H1 (cell line): ENCODE measurements around the gene ZNF385B. TPM values are rescaled to one million over a fixed set of nuclear protein-coding genes. Genes with fewer than 3 reads are reported as not detected.

Source experiments
- CTCF ChIA-PET: fragments of 300-600 bp; sonication (Branson Sonifier 250); formaldehyde crosslinking; loops from one replicate; lab custom pipeline; 2021; ENCODE audit not compliant: partially characterized antibody; lab: Charles Lee
- POLR2A ChIA-PET: fragments of 300-600 bp; sonication (Branson Sonifier 250); formaldehyde crosslinking; loops from one replicate; lab custom pipeline; 2021; ENCODE audit warnings: inconsistent platforms; ENCODE audit not compliant: partially characterized antibody; lab: Charles Lee
- DNase-seq, 2 experiments: peaks; one replicate each; pipeline versions ENCODE4 v3.0.0 to v3.0.0-alpha.2; 2010 to 2022; ENCODE audit warnings: low spot score in 2 of 2, low read depth in 1 of 2, mixed read lengths in 1 of 2
- FAIRE-seq: peaks from 2 replicates; lab custom pipeline; 2011; peaks lifted over from hg19 to GRCh38; lab: Jason Lieb, UNC
- H2AFZ ChIP-seq: 2 replicates; pipeline ENCODE4 v1.8.1; 2012; ENCODE audit warnings: low read length, inconsistent platforms
- H2AK5ac ChIP-seq: 2 replicates; pipeline ENCODE4 v1.6.1; 2013; ENCODE audit warnings: low read depth, low read length
- H2BK120ac ChIP-seq: replicated peaks from 2 replicates; pipeline ENCODE3; 2013; ENCODE audit warnings: low read depth, low read length, inconsistent platforms
- H2BK12ac ChIP-seq: 2 replicates; pipeline ENCODE4 v1.6.1; 2013; ENCODE audit warnings: low read depth, low read length
- H2BK15ac ChIP-seq: 2 replicates; pipeline ENCODE4 v1.6.1; 2013; ENCODE audit warnings: low read length
- H2BK20ac ChIP-seq: 2 replicates; pipeline ENCODE4 v1.6.1; 2013; ENCODE audit warnings: low read length
- H2BK5ac ChIP-seq: 2 replicates; pipeline ENCODE4 v1.6.1; 2013; ENCODE audit warnings: low read depth, low read length
- H3K14ac ChIP-seq: 2 replicates; pipeline ENCODE4 v1.6.1; 2013; ENCODE audit warnings: inconsistent platforms; ENCODE audit not compliant: insufficient read length
- H3K18ac ChIP-seq: 2 replicates; pipeline ENCODE4 v1.6.1; 2013; ENCODE audit warnings: low read length; ENCODE audit errors: extremely low read depth
- H3K23ac ChIP-seq: 2 replicates; pipeline ENCODE4 v1.6.1; 2013; ENCODE audit warnings: inconsistent platforms; ENCODE audit not compliant: insufficient read length
- H3K23me2 ChIP-seq: 2 replicates; pipeline ENCODE4 v1.6.1; 2013; ENCODE audit warnings: low read depth, low read length
- H3K27ac ChIP-seq: 2 replicates; pipeline ENCODE4 v1.6.1; 2011; ENCODE audit warnings: low read depth, low read length, inconsistent platforms
- H3K27me3 ChIP-seq, 4 experiments: replicated peaks in 1 of 4; 1 replicate in 1 of 4; 2 replicates in 3 of 4; pipeline versions ENCODE4 v1.6.1 to v1.8.1; 2011 to 2013; ENCODE audit warnings: low read length in 3 of 4, mild to moderate bottlenecking in 3 of 4, inconsistent platforms in 2 of 4, mixed read lengths in 2 of 4, moderate library complexity in 1 of 4; ENCODE audit not compliant: control insufficient read depth in 3 of 4, insufficient read depth in 3 of 4; ENCODE audit errors: extremely low read depth in 1 of 4
- H3K36me3 ChIP-seq, 4 experiments: 2 replicates each; pipeline versions ENCODE4 v1.6.1 to v1.8.1; 2011 to 2013; ENCODE audit warnings: mild to moderate bottlenecking in 4 of 4, low read length in 3 of 4, moderate library complexity in 2 of 4, control low read depth in 1 of 4, inconsistent platforms in 1 of 4; ENCODE audit not compliant: insufficient read depth in 4 of 4, control insufficient read depth in 2 of 4
- H3K4ac ChIP-seq: replicated peaks from 2 replicates; pipeline ENCODE3; 2013; ENCODE audit warnings: low read length, low read depth, mixed read lengths, inconsistent platforms; ENCODE audit not compliant: insufficient read length
- H3K4me1 ChIP-seq, 4 experiments: replicated peaks in 1 of 4; 1 replicate in 1 of 4; 2 replicates in 3 of 4; pipeline versions ENCODE4 v1.6.1 to v1.8.1; 2011 to 2013; ENCODE audit warnings: low read length in 3 of 4, inconsistent platforms in 2 of 4, mixed read lengths in 1 of 4; ENCODE audit not compliant: insufficient read depth in 4 of 4, control insufficient read depth in 3 of 4
- H3K4me2 ChIP-seq, 2 experiments: 2 replicates each; pipeline versions ENCODE4 v1.6.1 to v1.8.1; 2011 to 2013; ENCODE audit warnings: low read depth in 2 of 2, low read length in 2 of 2, control low read depth in 1 of 2, inconsistent platforms in 1 of 2, mild to moderate bottlenecking in 1 of 2; ENCODE audit not compliant: insufficient read depth in 1 of 2
- H3K4me3 ChIP-seq, 4 experiments: fragments of 200-600, 300-600 bp in 1 of 4; sonication (generic), shearing (Covaris generic), sonication (Bioruptor Twin) in 1 of 4; 2 replicates each; pipeline versions ENCODE4 v1.5.1 to v1.8.1; 2011 to 2016; ENCODE audit warnings: low read length in 4 of 4, low read depth in 3 of 4, control low read depth in 2 of 4, inconsistent platforms in 2 of 4, mild to moderate bottlenecking in 2 of 4, mixed read lengths in 1 of 4, moderate library complexity in 1 of 4; ENCODE audit not compliant: insufficient read depth in 2 of 4; ENCODE audit errors: extremely low read depth in 1 of 4
- H3K56ac ChIP-seq: replicated peaks from 2 replicates; pipeline ENCODE3; 2013; ENCODE audit warnings: low read depth, mild to moderate bottlenecking, mixed read lengths, low read length, inconsistent platforms; ENCODE audit not compliant: insufficient read length
- H3K79me1 ChIP-seq: 2 replicates; pipeline ENCODE4 v1.6.1; 2013; ENCODE audit warnings: low read depth, low read length, control low read depth
- H3K79me2 ChIP-seq, 2 experiments: 2 replicates each; pipeline versions ENCODE4 v1.6.1 to v1.8.1; 2012 to 2013; ENCODE audit warnings: low read length in 2 of 2, mild to moderate bottlenecking in 2 of 2, inconsistent platforms in 1 of 2; ENCODE audit not compliant: insufficient read depth in 2 of 2, control insufficient read depth in 1 of 2
- H3K9ac ChIP-seq, 4 experiments: replicated peaks in 1 of 4; 1 replicate in 1 of 4; 2 replicates in 3 of 4; pipeline versions ENCODE4 v1.6.1 to v1.8.1; 2011 to 2013; ENCODE audit warnings: low read depth in 3 of 4, low read length in 3 of 4, control low read depth in 2 of 4, mild to moderate bottlenecking in 2 of 4, moderate library complexity in 2 of 4, inconsistent platforms in 1 of 4; ENCODE audit errors: extremely low read depth in 1 of 4
- H3K9me3 ChIP-seq, 2 experiments: 2 replicates each; pipeline versions ENCODE4 v1.6.1 to v1.8.1; 2012 to 2013; ENCODE audit warnings: mild to moderate bottlenecking in 2 of 2, moderate library complexity in 2 of 2, control low read depth in 1 of 2, inconsistent platforms in 1 of 2, low read depth in 1 of 2, low read length in 1 of 2, mixed read lengths in 1 of 2; ENCODE audit not compliant: insufficient read depth in 2 of 2
- H4K20me1 ChIP-seq, 2 experiments: replicated peaks in 1 of 2; 2 replicates each; pipeline versions ENCODE3 to v1.8.1; 2011 to 2013; ENCODE audit warnings: inconsistent platforms in 2 of 2, low read length in 2 of 2, mild to moderate bottlenecking in 1 of 2; ENCODE audit not compliant: insufficient read depth in 2 of 2, control insufficient read depth in 1 of 2
- H4K5ac ChIP-seq: 2 replicates; pipeline ENCODE4 v1.6.1; 2013; ENCODE audit warnings: low read length, low read depth, mixed read lengths, inconsistent platforms; ENCODE audit not compliant: insufficient read length
- H4K8ac ChIP-seq: 2 replicates; pipeline ENCODE4 v1.8.0; 2013; ENCODE audit warnings: mild to moderate bottlenecking, moderate library complexity, low read length, inconsistent platforms; ENCODE audit not compliant: insufficient read depth; ENCODE audit errors: extremely low read depth
- H4K91ac ChIP-seq: replicated peaks from 2 replicates; pipeline ENCODE3; 2013; ENCODE audit warnings: low read length, mixed read lengths, inconsistent platforms; ENCODE audit not compliant: insufficient read length
- ASH2L ChIP-seq: fragments of 200-600, 300-600 bp; sonication (generic); IDR thresholded peaks from one replicate; pipeline ENCODE4 v1.7.1; 2017; ENCODE audit warnings: low read length
- FOSL1 ChIP-seq: IDR thresholded peaks from 2 replicates; pipeline ENCODE4 v1.6.1; 2011; ENCODE audit warnings: mild to moderate bottlenecking, low read depth, low read length, moderate library complexity; ENCODE audit not compliant: insufficient read depth
- HDAC2 ChIP-seq, 2 experiments: fragments of 300-600 bp in 1 of 2; sonication (generic) in 1 of 2; IDR thresholded peaks; 2 replicates each; pipeline ENCODE4 v1.6.1; 2011 to 2012; ENCODE audit warnings: low read depth in 2 of 2, low read length in 2 of 2, mild to moderate bottlenecking in 2 of 2, moderate library complexity in 2 of 2, borderline replicate concordance in 1 of 2, inconsistent platforms in 1 of 2
- JUN ChIP-seq: IDR thresholded peaks from 2 replicates; pipeline ENCODE4 v1.6.1; 2011; ENCODE audit warnings: low read depth, mild to moderate bottlenecking, improper control_type of control experiment, low read length
- KDM1A ChIP-seq: fragments of 200-600, 300-600 bp; sonication (generic); IDR thresholded peaks from 2 replicates; pipeline ENCODE4 v1.7.1; 2016; ENCODE audit warnings: mild to moderate bottlenecking, low read length, borderline replicate concordance
- MAFK ChIP-seq: IDR thresholded peaks from 2 replicates; pipeline ENCODE4 v1.6.1; 2012; ENCODE audit warnings: low read depth, mild to moderate bottlenecking, improper control_type of control experiment, low read length
- SAP30 ChIP-seq: fragments of 300-600 bp; sonication (generic); IDR thresholded peaks from 2 replicates; pipeline ENCODE4 v1.7.1; 2012; ENCODE audit warnings: low read length, moderate library complexity, mild to moderate bottlenecking, inconsistent platforms; ENCODE audit not compliant: insufficient read depth, insufficient replicate concordance
- SIN3A ChIP-seq, 2 experiments: IDR thresholded peaks in 1 of 2; conservative IDR thresholded peaks in 1 of 2; 2 replicates each; pipeline ENCODE4 v1.6.1; 2011 to 2012; ENCODE audit warnings: low read length in 2 of 2, improper control_type of control experiment in 1 of 2, low read depth in 1 of 2, mild to moderate bottlenecking in 1 of 2
- SP2 ChIP-seq: IDR thresholded peaks from 2 replicates; pipeline ENCODE4 v1.6.1; 2012; ENCODE audit warnings: mild to moderate bottlenecking, low read length, inconsistent platforms
- SUZ12 ChIP-seq: fragments of 200-600 bp; sonication (generic); IDR thresholded peaks from 2 replicates; pipeline ENCODE4 v1.6.1; 2012; ENCODE audit warnings: mild to moderate bottlenecking, inconsistent platforms, low read length, moderate library complexity, mixed read lengths
- ZNF274 ChIP-seq: IDR thresholded peaks from 2 replicates; pipeline ENCODE4 v1.7.0; 2012; ENCODE audit warnings: low read length, borderline replicate concordance; ENCODE audit errors: extremely low read depth
- WGBS, 2 experiments: shearing (Covaris generic) in 1 of 2; methylation state at CpG; one replicate each; pipeline versions ENCODE4 v1.1.6 to v1.1.7; 2013 to 2015; ENCODE audit warnings: low lambda C conversion rate in 2 of 2, mixed read lengths in 2 of 2, inconsistent platforms in 1 of 2, low coverage in 1 of 2, missing lambda C conversion rate in 1 of 2; ENCODE audit not compliant: insufficient replicate concordance in 2 of 2, insufficient coverage in 1 of 2, insufficient read length in 1 of 2; ENCODE audit errors: extremely low coverage in 1 of 2, missing lambda C conversion rate in 1 of 2; 5-methylcytosine and 5-hydroxymethylcytosine counted together
- polyA plus RNA-seq, 7 experiments: library from polyadenylated mRNA; depleted of rRNA in 3 of 7; stranded (reverse) in 5 of 7; unstranded in 2 of 7; fragments of >200 nt in 5 of 7; fragments of 200-250 nt in 2 of 7; gene quantifications; 1 replicate in 5 of 7; 2 replicates in 1 of 7; 4 replicates in 1 of 7; pipeline versions ENCODE4 v1.2.1 to v1.2.3, GENCODE V29; 2011 to 2013; ENCODE audit warnings: missing spikeins in 2 of 7, mixed read lengths in 2 of 7
- total RNA-seq: library from RNA; stranded (reverse); fragmentation: NEBNext Ultra II Directional; extraction: Animal tissue kit (Norgen Biotek cat#: 25700); gene quantifications from 2 replicates; pipeline ENCODE4 v1.2.1, GENCODE V29; 2021
- TF ChIP-seq, protein P1 (sequence below): IDR thresholded peaks from 2 replicates; pipeline ENCODE4 v1.6.1; 2011; ENCODE audit warnings: low read length, improper control_type of control experiment

Gene ZNF385B
- total and polyA plus RNA-seq, 2 of the 8 experiments (the other 6 are each of a cell fraction or from before 2014, with no cell fraction given) = 1.1 to 3.7 TPM

DNA sequence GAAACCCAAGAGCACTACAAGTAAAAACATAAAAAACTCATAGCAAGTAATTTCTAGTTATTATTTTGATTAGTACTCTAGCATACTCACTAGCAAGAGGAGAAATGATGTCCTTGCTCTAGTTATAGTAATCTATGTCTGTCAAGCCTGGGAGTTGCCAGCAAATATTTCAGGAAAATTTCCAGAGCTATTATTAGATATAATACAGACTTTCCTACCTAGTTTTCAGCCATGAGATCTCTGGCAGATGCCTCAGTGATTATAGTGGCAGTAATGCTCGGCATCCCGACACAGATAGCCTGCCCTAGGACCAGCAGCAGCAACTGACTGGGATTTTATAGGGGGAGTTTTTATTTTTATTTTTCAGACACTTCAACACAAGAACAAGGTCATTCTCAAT, 224.4 kb downstream of the ZNF385B start:
- Histone ChIP-seq H2AK5ac (no peak overlapping the region), H4K5ac (no peak overlapping the region), H4K91ac (no peak overlapping the region), H4K8ac (no peak overlapping the region), H3K27ac (no peak overlapping the region), H3K23ac (no peak overlapping the region), H3K9me3 (no peaks in the 10 kb centered on the region), H3K79me2 (no peaks in the 10 kb centered on the region), H4K20me1 (no peaks in the 10 kb centered on the region), H2BK15ac (no peak overlapping the region), H2AFZ (no peak overlapping the region), H3K4me1 (no peaks in the 10 kb centered on the region), H3K36me3 (no peaks in the 10 kb centered on the region), H3K4me3 (no peak overlapping the region), H2BK12ac (no peak overlapping the region), H3K79me1 (no peaks in the 10 kb centered on the region), H3K4me2 (no peak overlapping the region), H3K4ac (no peak overlapping the region), H3K18ac (no peak overlapping the region), H3K14ac (no peak overlapping the region), H3K56ac (no peak overlapping the region), H3K9ac (no peak overlapping the region), H3K27me3 (no peaks in the 10 kb centered on the region), H2BK20ac (no peak overlapping the region), H2BK120ac (no peak overlapping the region), H2BK5ac (no peak overlapping the region), H3K23me2 (no peaks in the 10 kb centered on the region)
- DNase-seq (no peak), FAIRE-seq (no peak)
- 98% methylated on average over 2 of the region's 2 CpGs; no CpG with 5 or more reads in 1 of the 2 experiments for WGBS, 2 experiments
- ChIA-PET CTCF (interaction anchor here (1.1 kb wide), 1 partner anchor 15 kb away, joined by 4 read pairs; no protein-coding TSS in a partner anchor), POLR2A (no interaction called here)
- TF ChIP-seq ASH2L (no peak), SP2 (no peak), FOSL1 (no peak), ZNF274 (no peak), JUN (no peak), SUZ12 (no peak), HDAC2 (IDR thresholded peaks at IDR 0.05; ENCODE audit: borderline replicate concordance in 1 of 2, low read depth in 2 of 2, low read length in 2 of 2) (no peak), SAP30 (no peak), KDM1A (no peak), SIN3A (conservative IDR thresholded peaks at IDR 0.05 in 1 of 2, IDR thresholded peaks at IDR 0.05 in 1 of 2; ENCODE audit: low read depth in 1 of 2, low read length in 2 of 2) (no peak), MAFK (no peak)
- TF ChIP-seq, protein P1, sequence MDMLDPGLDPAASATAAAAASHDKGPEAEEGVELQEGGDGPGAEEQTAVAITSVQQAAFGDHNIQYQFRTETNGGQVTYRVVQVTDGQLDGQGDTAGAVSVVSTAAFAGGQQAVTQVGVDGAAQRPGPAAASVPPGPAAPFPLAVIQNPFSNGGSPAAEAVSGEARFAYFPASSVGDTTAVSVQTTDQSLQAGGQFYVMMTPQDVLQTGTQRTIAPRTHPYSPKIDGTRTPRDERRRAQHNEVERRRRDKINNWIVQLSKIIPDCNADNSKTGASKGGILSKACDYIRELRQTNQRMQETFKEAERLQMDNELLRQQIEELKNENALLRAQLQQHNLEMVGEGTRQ = no peak
